HUDEP-2 (cell line): ENCODE measurements around the gene ADTRP.
"Not testable (repeated sequence)": the region's sequence is repeated elsewhere in the genome, so short reads cannot be mapped to it uniquely, and the experiment has no call there.

Source experiments
- DNase-seq, 76 experiments: peaks; one replicate each; lab custom pipeline; 2025; ENCODE audit not compliant: unreplicated experiment in 76 of 76; lab: John Stamatoyannopoulos, UW

ADTRP gene

GRCh38 chr6:11804135-11804534 is 25.5 kb upstream of the ADTRP start:
- no peak for DNase-seq

- DNase-seq, result no peak
Observed at GRCh38 chr6:11803591-11803971, 25.0 kb upstream of the ADTRP start.

- no peak for DNase-seq
Observed at GRCh38 chr6:11802886-11803590, 24.4 kb upstream of the ADTRP start.

- DNase-seq, result not testable (repeated sequence)
Observed at GRCh38 chr6:11800531-11800930, 21.9 kb upstream of the ADTRP start.

- no peak for DNase-seq
Observed at GRCh38 chr6:11798538-11798937, 19.9 kb upstream of the ADTRP start.

- no peak for DNase-seq
Observed at GRCh38 chr6:11798096-11798495, 19.5 kb upstream of the ADTRP start.

GRCh38 chr6:11796829-11797228 is 18.2 kb upstream of the ADTRP start:
- no peak for DNase-seq

- no peak for DNase-seq
Observed at GRCh38 chr6:11795403-11795802, 16.8 kb upstream of the ADTRP start.

GRCh38 chr6:11793277-11793676 is 14.7 kb upstream of the ADTRP start:
- DNase-seq, result no peak

GRCh38 chr6:11791354-11792107 is 12.9 kb upstream of the ADTRP start:
- no peak for DNase-seq

GRCh38 chr6:11789744-11790143 is 11.1 kb upstream of the ADTRP start:
- no peak for DNase-seq

- no peak for DNase-seq
Observed at GRCh38 chr6:11788043-11788442, 9.4 kb upstream of the ADTRP start.

- DNase-seq, result no peak
Observed at GRCh38 chr6:11785774-11786579, 7.4 kb upstream of the ADTRP start.

GRCh38 chr6:11785415-11785773 is 6.8 kb upstream of the ADTRP start:
- DNase-seq, result no peak

GRCh38 chr6:11784341-11784740 is 5.7 kb upstream of the ADTRP start:
- no peak for DNase-seq

- no peak for DNase-seq
Observed at GRCh38 chr6:11783524-11784064, 5.0 kb upstream of the ADTRP start.

- no peak for DNase-seq
Observed at GRCh38 chr6:11782524-11782923, 3.9 kb upstream of the ADTRP start.

- DNase-seq, result no peak
Observed at GRCh38 chr6:11780097-11780428, 1.5 kb upstream of the ADTRP start.

- DNase-seq, result no peak
Observed at GRCh38 chr6:11779329-11780096, 910 bp upstream of the ADTRP start.

- DNase-seq, result no peak
Observed at GRCh38 chr6:11778036-11778435, 567 bp downstream of the ADTRP start.
